ENCODE results near the gene ALDH1L1.

GRCh38 chr3:126167566-126167965 is 12.8 kb downstream of the ALDH1L1 start:
- TF ChIP-seq CTCF (IDR thresholded peaks at IDR 0.05) (no peak), POLR2A (IDR thresholded peaks at IDR 0.05; ENCODE audit: low read depth) (no peak), POLR2AphosphoS5 (IDR thresholded peaks at IDR 0.05) (no peak)
